Activated CD4-positive, alpha-beta memory T cell treated with anti-CD3 and anti-CD28 coated beads, Interleukin-2, amount 10 ng/mL, durations not matched to agents 7 days and 5 days (primary cell): Measurements from ENCODE around the gene EPHB2. TPM values are rescaled to one million over a fixed set of nuclear protein-coding genes. Genes with fewer than 3 reads are reported as not detected.

ENCODE experiments used
- CTCF ChIA-PET: fragments of 350-600 bp; sonication (Branson Sonifier 250); formaldehyde crosslinking; loops from one replicate; lab custom pipeline; 2021; ENCODE audit warnings: antibody characterized with exemption, inconsistent platforms; lab: Charles Lee
- POLR2A ChIA-PET: fragments of 350-600 bp; sonication (Branson Sonifier 250); formaldehyde crosslinking; loops from one replicate; lab custom pipeline; 2021; ENCODE audit warnings: antibody characterized with exemption; lab: Charles Lee
- DNase-seq: peaks from one replicate; pipeline ENCODE4 v3.0.0-alpha.2; 2020
- H3K27ac Mint-ChIP-seq: one replicate; pipeline ENCODE4 v1.8.0; 2021; ENCODE audit warnings: mild to moderate bottlenecking, mixed read lengths
- H3K27me3 Mint-ChIP-seq: one replicate; pipeline ENCODE4 v1.8.0; 2021; ENCODE audit warnings: mixed read lengths
- H3K36me3 Mint-ChIP-seq: one replicate; pipeline ENCODE4 v1.8.0; 2021; ENCODE audit warnings: low read depth, mixed read lengths
- H3K4me1 Mint-ChIP-seq: one replicate; pipeline ENCODE4 v1.8.0; 2021; ENCODE audit warnings: mixed read lengths
- H3K4me3 Mint-ChIP-seq: one replicate; pipeline ENCODE4 v1.8.0; 2021; ENCODE audit warnings: mild to moderate bottlenecking, mixed read lengths
- H3K9me3 Mint-ChIP-seq: one replicate; pipeline ENCODE4 v1.8.0; 2021; ENCODE audit warnings: mixed read lengths
- total RNA-seq, 2 experiments: library from RNA; stranded (reverse); gene quantifications; one replicate each; pipeline ENCODE4 v1.2.3, GENCODE V29; 2021

EPHB2 gene
- total RNA-seq, 2 experiments from 2014 or later = not detected

GRCh38 chr1:22737374-22738068 lies 26.9 kb downstream of the EPHB2 start:
- no peaks in the 10 kb centered on the region for H3K4me1 Mint-ChIP-seq
- no peaks in the 10 kb centered on the region for H3K9me3 Mint-ChIP-seq
- CTCF ChIA-PET = no interaction called here
- H3K4me3 Mint-ChIP-seq = no peak overlapping the region
- peaks cover 7% of the 10 kb centered on the region for H3K27me3 Mint-ChIP-seq
- no peak for DNase-seq
- POLR2A ChIA-PET = no interaction called here
- H3K36me3 Mint-ChIP-seq = no peaks in the 10 kb centered on the region
- H3K27ac Mint-ChIP-seq = no peak overlapping the region

- Mint-ChIP-seq H3K36me3 (no peaks in the 10 kb centered on the region), H3K27me3 (peaks cover 7% of the 10 kb centered on the region), H3K9me3 (no peaks in the 10 kb centered on the region), H3K4me3 (no peak overlapping the region), H3K4me1 (no peaks in the 10 kb centered on the region), H3K27ac (no peak overlapping the region)
- ChIA-PET POLR2A (no interaction called here), CTCF (no interaction called here)
- no peak for DNase-seq
These were observed 27.4 kb downstream of the EPHB2 start for GRCh38 chr1:22738069-22738435.

GRCh38 chr1:22738522-22738921 lies 27.9 kb downstream of the EPHB2 start:
- CTCF ChIA-PET = no interaction called here
- no peak overlapping the region for H3K27ac Mint-ChIP-seq

GRCh38 chr1:22739648-22740385 lies 29.2 kb downstream of the EPHB2 start:
- peaks cover 10% of the 10 kb centered on the region for H3K27me3 Mint-ChIP-seq

More at GRCh38 chr1:22738522-22738921, 27.9 kb downstream of the EPHB2 start:
- no peaks in the 10 kb centered on the region for H3K9me3 Mint-ChIP-seq
- POLR2A ChIA-PET = no interaction called here
- no peaks in the 10 kb centered on the region for H3K36me3 Mint-ChIP-seq
- no peak for DNase-seq
- no peak overlapping the region for H3K4me3 Mint-ChIP-seq
- peaks cover 7% of the 10 kb centered on the region for H3K27me3 Mint-ChIP-seq
- no peaks in the 10 kb centered on the region for H3K4me1 Mint-ChIP-seq

GRCh38 chr1:22741118-22741517 lies 30.5 kb downstream of the EPHB2 start:
- H3K36me3 Mint-ChIP-seq = no peaks in the 10 kb centered on the region
- peaks cover 13% of the 10 kb centered on the region for H3K27me3 Mint-ChIP-seq
- no peaks in the 10 kb centered on the region for H3K9me3 Mint-ChIP-seq
- ChIA-PET POLR2A (no interaction called here), CTCF (no interaction called here)
- H3K27ac Mint-ChIP-seq = no peak overlapping the region
- H3K4me1 Mint-ChIP-seq = no peaks in the 10 kb centered on the region
- no peak overlapping the region for H3K4me3 Mint-ChIP-seq
- DNase-seq = no peak

More at GRCh38 chr1:22739648-22740385, 29.2 kb downstream of the EPHB2 start:
- no peaks in the 10 kb centered on the region for H3K9me3 Mint-ChIP-seq
- no peaks in the 10 kb centered on the region for H3K4me1 Mint-ChIP-seq
- DNase-seq = no peak
- CTCF ChIA-PET = no interaction called here
- H3K27ac Mint-ChIP-seq = no peak overlapping the region
- H3K4me3 Mint-ChIP-seq = no peak overlapping the region
- no peaks in the 10 kb centered on the region for H3K36me3 Mint-ChIP-seq
- POLR2A ChIA-PET = no interaction called here

- H3K27ac Mint-ChIP-seq = no peak overlapping the region
- no peak overlapping the region for H3K4me3 Mint-ChIP-seq
- POLR2A ChIA-PET = no interaction called here
- H3K27me3 Mint-ChIP-seq = peaks cover 13% of the 10 kb centered on the region
- CTCF ChIA-PET = interaction anchor here (1.8 kb wide), 1 partner anchor 10 kb away, joined by 4 read pairs; no protein-coding TSS in a partner anchor
- no peaks in the 10 kb centered on the region for H3K9me3 Mint-ChIP-seq
- DNase-seq = no peak
- no peaks in the 10 kb centered on the region for H3K36me3 Mint-ChIP-seq
- H3K4me1 Mint-ChIP-seq = peaks cover 6% of the 10 kb centered on the region
These were observed 35.3 kb downstream of the EPHB2 start for GRCh38 chr1:22745669-22746585.

GRCh38 chr1:22747021-22747734 lies 36.5 kb downstream of the EPHB2 start:
- H3K27me3 Mint-ChIP-seq = peaks cover 7% of the 10 kb centered on the region
- ChIA-PET CTCF (no interaction called here), POLR2A (no interaction called here)
- H3K9me3 Mint-ChIP-seq = no peaks in the 10 kb centered on the region
- no peak overlapping the region for H3K27ac Mint-ChIP-seq
- peaks cover 6% of the 10 kb centered on the region for H3K4me1 Mint-ChIP-seq
- DNase-seq = no peak
- H3K4me3 Mint-ChIP-seq = no peak overlapping the region
- H3K36me3 Mint-ChIP-seq = no peaks in the 10 kb centered on the region

GRCh38 chr1:22747735-22748073 lies 37.1 kb downstream of the EPHB2 start:
- ChIA-PET POLR2A (no interaction called here), CTCF (interaction anchor here (1.0 kb wide), 1 partner anchor 656 kb away, joined by 3 read pairs; no protein-coding TSS in a partner anchor)
- no peak overlapping the region for H3K4me3 Mint-ChIP-seq
- H3K9me3 Mint-ChIP-seq = no peaks in the 10 kb centered on the region
- peaks cover 7% of the 10 kb centered on the region for H3K27me3 Mint-ChIP-seq
- H3K4me1 Mint-ChIP-seq = peaks cover 6% of the 10 kb centered on the region
- H3K36me3 Mint-ChIP-seq = no peaks in the 10 kb centered on the region
- DNase-seq = no peak
- no peak overlapping the region for H3K27ac Mint-ChIP-seq

- no peak for DNase-seq
- H3K4me1 Mint-ChIP-seq = peaks cover 16% of the 10 kb centered on the region
- H3K27me3 Mint-ChIP-seq = peaks cover 3% of the 10 kb centered on the region
- no peaks in the 10 kb centered on the region for H3K36me3 Mint-ChIP-seq
- CTCF ChIA-PET = no interaction called here
- H3K27ac Mint-ChIP-seq = no peak overlapping the region
- H3K9me3 Mint-ChIP-seq = no peaks in the 10 kb centered on the region
- POLR2A ChIA-PET = no interaction called here
- no peak overlapping the region for H3K4me3 Mint-ChIP-seq
These were observed 38.9 kb downstream of the EPHB2 start for GRCh38 chr1:22749503-22749902.

GRCh38 chr1:22749919-22750684 lies 39.5 kb downstream of the EPHB2 start:
- no peak for DNase-seq
- peaks cover 16% of the 10 kb centered on the region for H3K4me1 Mint-ChIP-seq
- no peaks in the 10 kb centered on the region for H3K9me3 Mint-ChIP-seq
- H3K36me3 Mint-ChIP-seq = no peaks in the 10 kb centered on the region
- H3K27me3 Mint-ChIP-seq = peaks cover under 1% of the 10 kb centered on the region
- POLR2A ChIA-PET = no interaction called here
- CTCF ChIA-PET = no interaction called here
- H3K4me3 Mint-ChIP-seq = no peak overlapping the region
- H3K27ac Mint-ChIP-seq = no peak overlapping the region

- peaks cover 16% of the 10 kb centered on the region for H3K4me1 Mint-ChIP-seq
These were observed 40.0 kb downstream of the EPHB2 start for GRCh38 chr1:22750685-22751051.

GRCh38 chr1:22751124-22751531 lies 40.5 kb downstream of the EPHB2 start:
- Mint-ChIP-seq H3K27ac (no peak overlapping the region), H3K27me3 (peaks cover 1% of the 10 kb centered on the region), H3K4me1 (peaks cover 16% of the 10 kb centered on the region), H3K9me3 (no peaks in the 10 kb centered on the region), H3K36me3 (no peaks in the 10 kb centered on the region), H3K4me3 (no peak overlapping the region)
- DNase-seq = no peak
- ChIA-PET POLR2A (no interaction called here), CTCF (no interaction called here)

More at GRCh38 chr1:22750685-22751051, 40.0 kb downstream of the EPHB2 start:
- Mint-ChIP-seq H3K36me3 (no peaks in the 10 kb centered on the region), H3K9me3 (no peaks in the 10 kb centered on the region), H3K27ac (no peak overlapping the region), H3K27me3 (no peaks in the 10 kb centered on the region), H3K4me3 (no peak overlapping the region)
- POLR2A ChIA-PET = no interaction called here
- CTCF ChIA-PET = no interaction called here
- DNase-seq = no peak
